ENCODE results near the gene TLE5. TPM values are rescaled to one million over a fixed set of nuclear protein-coding genes. Genes with fewer than 3 reads are reported as not detected.
A peak's percentile ranks its signal among the peaks of the same experiment; 100 is the strongest.
"Not testable (repeated sequence)": the region's sequence is repeated elsewhere in the genome, so short reads cannot be mapped to it uniquely, and the experiment has no call there.

Gene TLE5
- total and polyA plus RNA-seq, 2 of the 4 experiments (the other 2 are of a cell fraction), result 119 to 407 TPM

GRCh38 chr19:3038214-3038613 is 24.1 kb downstream of the TLE5 start:
- CTCF ChIA-PET, result no interaction called here
- Histone ChIP-seq H2AFZ (replicated peaks; ENCODE audit: low read length, poor library complexity) (no peak overlapping the region), H2BK15ac (ENCODE audit: low read depth, low read length) (no peak overlapping the region), H3K18ac (ENCODE audit: low read depth, low read length) (no peak overlapping the region), H3K27ac (ENCODE audit: insufficient read depth, low read length) (no peak overlapping the region), H4K91ac (ENCODE audit: insufficient read depth, low read depth, low read length) (no peak overlapping the region), H2BK120ac (ENCODE audit: low read depth, low read length) (no peak overlapping the region), H2AK5ac (ENCODE audit: low read depth, low read length) (no peak overlapping the region), H2AK9ac (replicated peaks; ENCODE audit: low read depth, low read length, poor library complexity) (no peak overlapping the region), H3K79me1 (ENCODE audit: low read depth in 1 of 2, low read length in 2 of 2) (peaks cover 0 to 3% of the 10 kb centered on the region in 2 experiments; a peak in 1 of 4 replicates), H4K20me1 (ENCODE audit: insufficient read depth, low read length) (no peaks in the 10 kb centered on the region), H3K9ac (ENCODE audit: low read depth, low read length) (no peak overlapping the region), H3K9me3 (ENCODE audit: control insufficient read depth, insufficient read depth, low read length) (no peaks in the 10 kb centered on the region), H3K23ac (ENCODE audit: low read depth, low read length) (no peak overlapping the region), H3K9me1 (ENCODE audit: insufficient read depth, low read length) (no peaks in the 10 kb centered on the region), H3K27me3 (ENCODE audit: control insufficient read depth, insufficient read depth, low read length) (peaks cover 4% of the 10 kb centered on the region; the same call in 1 of the 2 replicates), H4K5ac (ENCODE audit: low read depth, low read length) (no peak overlapping the region), H3K14ac (replicated peaks; ENCODE audit: low read depth, low read length) (no peak overlapping the region), H3K4ac (ENCODE audit: low read depth, low read length) (no peak overlapping the region), H4K8ac (ENCODE audit: low read depth in 2 of 2, low read length in 2 of 2) (no peak overlapping the region), H2BK5ac (ENCODE audit: low read depth, low read length, poor library complexity, severe bottlenecking) (no peak overlapping the region), H3K4me2 (ENCODE audit: low read depth, low read length) (no peak overlapping the region), H3K56ac (ENCODE audit: extremely low read depth, insufficient read depth, low read length) (no peak overlapping the region), H3K4me3 (ENCODE audit: insufficient read depth, low read depth, low read length) (no peak overlapping the region), H3K36me3 (ENCODE audit: control insufficient read depth, insufficient read depth, low read length) (no peaks in the 10 kb centered on the region), H3K4me1 (ENCODE audit: control insufficient read depth, insufficient read depth, low read length) (peaks cover 13% of the 10 kb centered on the region), H2BK20ac (ENCODE audit: low read depth, low read length) (no peak overlapping the region)
- ATAC-seq (ENCODE audit: low read depth) (no peak), DNase-seq (no peak)
- intact Hi-C loops (cut with micrococcal nuclease) (no loop called here), dilution Hi-C loops (cut with HindIII; ENCODE audit: low sequenced_read_pairs, unreplicated experiment) (no loop called here), in situ Hi-C loops (cut with MboI; ENCODE audit: low sequenced_read_pairs) (no loop called here)
- TF ChIP-seq RAD21 (IDR thresholded peaks at IDR 0.05; ENCODE audit: low read length), result no peak
- POLR2A ChIA-PET (ENCODE audit: unreplicated experiment), result no interaction called here
- BruUV-seq (replicated peaks), result no TSS peak
- 77% methylated on average over 3 of the region's 5 CpGs; no CpG with 5 or more reads in 1 of the 2 experiments for WGBS, 2 experiments (ENCODE audit: extremely low coverage in 2 of 2, insufficient read length in 1 of 2)

GRCh38 chr19:3036977-3037544 is 25.2 kb downstream of the TLE5 start:
- H3K4ac ChIP-seq (ENCODE audit: low read depth, low read length); H3K27ac ChIP-seq (ENCODE audit: insufficient read depth, low read length); ATAC-seq (ENCODE audit: low read depth); H2AK5ac ChIP-seq (ENCODE audit: low read depth, low read length); H4K91ac ChIP-seq (ENCODE audit: insufficient read depth, low read depth, low read length); H3K79me1 ChIP-seq (ENCODE audit: low read depth in 1 of 2, low read length in 2 of 2); H3K9me3 ChIP-seq (ENCODE audit: control insufficient read depth, insufficient read depth, low read length); H2BK5ac ChIP-seq (ENCODE audit: low read depth, low read length, poor library complexity, severe bottlenecking); H3K9ac ChIP-seq (ENCODE audit: low read depth, low read length); intact Hi-C loops (cut with micrococcal nuclease); DNase-seq; H4K20me1 ChIP-seq (ENCODE audit: insufficient read depth, low read length); H3K4me2 ChIP-seq (ENCODE audit: low read depth, low read length); H2BK120ac ChIP-seq (ENCODE audit: low read depth, low read length); H3K4me3 ChIP-seq (ENCODE audit: insufficient read depth, low read depth, low read length); H2BK15ac ChIP-seq (ENCODE audit: low read depth, low read length); H3K14ac ChIP-seq (replicated peaks; ENCODE audit: low read depth, low read length); H2BK20ac ChIP-seq (ENCODE audit: low read depth, low read length); dilution Hi-C loops (cut with HindIII; ENCODE audit: low sequenced_read_pairs, unreplicated experiment); in situ Hi-C loops (cut with MboI; ENCODE audit: low sequenced_read_pairs); H4K5ac ChIP-seq (ENCODE audit: low read depth, low read length); CTCF ChIA-PET; H3K56ac ChIP-seq (ENCODE audit: extremely low read depth, insufficient read depth, low read length); H3K23ac ChIP-seq (ENCODE audit: low read depth, low read length); H3K36me3 ChIP-seq (ENCODE audit: control insufficient read depth, insufficient read depth, low read length); H4K8ac ChIP-seq (ENCODE audit: low read depth in 2 of 2, low read length in 2 of 2); H3K9me1 ChIP-seq (ENCODE audit: insufficient read depth, low read length); H3K27me3 ChIP-seq (ENCODE audit: control insufficient read depth, insufficient read depth, low read length); BruUV-seq (replicated peaks); H3K18ac ChIP-seq (ENCODE audit: low read depth, low read length): not testable (repeated sequence)
- POLR2A ChIA-PET (ENCODE audit: unreplicated experiment), result interaction anchor here (0.6 kb wide), 1 partner anchor 9 kb away, joined by 3 read pairs; no protein-coding TSS in a partner anchor
- no CpG with 5 or more reads among the region's 14 CpGs for WGBS, 2 experiments (ENCODE audit: extremely low coverage in 2 of 2, insufficient read length in 1 of 2)
- H3K4me1 ChIP-seq (ENCODE audit: control insufficient read depth, insufficient read depth, low read length), result peaks cover 12% of the 10 kb centered on the region
- peak overlapping the region; percentile 41 for H2AFZ ChIP-seq (replicated peaks; ENCODE audit: low read length, poor library complexity)
- peak overlapping the region; percentile 33 for H2AK9ac ChIP-seq (replicated peaks; ENCODE audit: low read depth, low read length, poor library complexity)

Measured in IMR-90 (cell line).